Activated CD4-positive, alpha-beta T cell treated with anti-CD3 and anti-CD28 coated beads, Interleukin-2, amount 10 ng/mL, durations not matched to agents 7 days and 5 days (primary cell): ENCODE data around the gene RPL28. TPM values are rescaled to one million over a fixed set of nuclear protein-coding genes. Genes with fewer than 3 reads are reported as not detected.
"Not testable (repeated sequence)": the region's sequence is repeated elsewhere in the genome, so short reads cannot be mapped to it uniquely, and the experiment has no call there.

ENCODE experiments used
- CTCF ChIA-PET: fragments of 350-600 bp; sonication (Branson Sonifier 250); formaldehyde crosslinking; loops from one replicate; lab custom pipeline; 2021; ENCODE audit warnings: antibody characterized with exemption; lab: Charles Lee
- POLR2A ChIA-PET: fragments of 350-600 bp; sonication (Branson Sonifier 250); formaldehyde crosslinking; loops from one replicate; lab custom pipeline; 2021; ENCODE audit warnings: antibody characterized with exemption; lab: Charles Lee
- DNase-seq: peaks from one replicate; pipeline ENCODE4 v3.0.0-alpha.2; 2020
- H3K27ac Mint-ChIP-seq: one replicate; pipeline ENCODE4 v1.8.0; 2021; ENCODE audit warnings: mild to moderate bottlenecking, moderate library complexity, mixed read lengths
- H3K27me3 Mint-ChIP-seq: one replicate; pipeline ENCODE4 v1.8.0; 2021; ENCODE audit warnings: mixed read lengths
- H3K36me3 Mint-ChIP-seq: one replicate; pipeline ENCODE4 v1.8.0; 2021; ENCODE audit warnings: low read depth, mixed read lengths
- H3K4me1 Mint-ChIP-seq: one replicate; pipeline ENCODE4 v1.8.0; 2021; ENCODE audit warnings: mixed read lengths
- H3K4me3 Mint-ChIP-seq: one replicate; pipeline ENCODE4 v1.8.0; 2021; ENCODE audit warnings: mild to moderate bottlenecking, moderate library complexity, mixed read lengths
- H3K9me3 Mint-ChIP-seq: one replicate; pipeline ENCODE4 v1.8.0; 2021; ENCODE audit warnings: mixed read lengths
- total RNA-seq, 2 experiments: library from RNA; stranded (reverse); gene quantifications; one replicate each; pipeline ENCODE4 v1.2.3, GENCODE V29; 2021

The RPL28 gene
- total RNA-seq, 2 experiments from 2014 or later: 3,109 to 3,457 TPM

DNA sequence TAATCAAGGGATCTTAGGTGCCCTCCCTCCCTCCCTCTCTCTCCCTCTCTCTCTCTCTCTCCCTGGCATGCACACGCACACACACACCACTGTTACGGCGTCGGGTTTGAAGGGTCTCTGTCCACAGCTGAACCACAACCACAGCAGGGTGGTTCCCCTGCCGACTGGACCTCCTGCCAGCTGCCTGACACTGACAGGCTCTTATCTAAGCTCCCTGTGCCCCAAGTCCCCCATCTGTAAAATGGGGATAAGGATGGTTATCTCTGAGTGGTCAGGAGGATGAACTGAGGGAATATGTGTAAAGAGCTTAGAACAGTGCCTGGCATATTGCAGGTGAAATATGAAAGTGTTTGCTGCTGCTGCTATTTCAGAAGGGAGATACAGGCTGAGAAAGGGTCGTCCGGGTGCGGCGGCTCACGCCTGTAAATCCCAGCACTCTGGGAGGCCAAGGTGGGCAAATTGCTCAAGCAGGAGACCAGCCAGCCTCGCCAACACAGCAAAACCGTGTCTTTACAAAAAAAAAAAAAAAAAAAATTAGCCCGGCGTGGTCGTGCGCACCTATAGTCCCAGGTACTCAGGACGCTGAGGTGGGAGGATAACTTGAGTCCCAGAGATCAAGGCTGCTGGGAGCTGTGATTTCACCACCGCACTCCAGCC, 58.2 kb downstream of the RPL28 start:
- CTCF ChIA-PET: no interaction called here

DNA sequence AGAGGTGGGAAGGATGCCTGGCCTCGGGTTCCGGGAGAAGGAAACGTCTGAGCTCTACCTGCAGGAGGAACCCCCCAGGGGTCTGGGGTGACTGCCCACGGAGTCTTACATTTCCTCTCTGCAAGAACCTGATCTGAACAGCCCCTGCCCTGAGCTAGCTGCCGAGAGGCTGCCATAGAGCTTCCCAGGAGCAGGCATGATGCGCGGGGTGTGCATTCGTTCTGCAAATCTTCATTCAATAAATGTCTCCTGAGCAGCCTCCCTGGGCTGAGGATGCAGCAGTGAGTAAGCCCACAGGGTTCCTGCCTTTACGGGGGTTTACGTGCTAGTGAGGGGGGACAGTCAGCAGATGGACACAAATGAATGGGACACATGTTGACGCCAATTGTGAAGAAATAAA, 58.9 kb downstream of the RPL28 start:
- CTCF ChIA-PET: no interaction called here
- H3K4me3 Mint-ChIP-seq: no peak overlapping the region
- peak overlapping the region; percentile 60 for H3K27ac Mint-ChIP-seq
- H3K9me3 Mint-ChIP-seq: no peaks in the 10 kb centered on the region
- POLR2A ChIA-PET: interaction anchor here (0.6 kb wide), 2 partner anchors 124 to 1236 kb away, joined by 4 to 5 read pairs; no protein-coding TSS in a partner anchor
- DNase-seq: no peak
- peaks cover 48% of the 10 kb centered on the region for H3K27me3 Mint-ChIP-seq
- peaks cover 15% of the 10 kb centered on the region for H3K4me1 Mint-ChIP-seq
- no peaks in the 10 kb centered on the region for H3K36me3 Mint-ChIP-seq

More for the DNA sequence above, 58.2 kb downstream of the RPL28 start:
- H3K27me3 Mint-ChIP-seq: peaks cover 55% of the 10 kb centered on the region
- POLR2A ChIA-PET: interaction anchor here (0.6 kb wide), 2 partner anchors 125 to 1235 kb away, joined by 4 to 5 read pairs; no protein-coding TSS in a partner anchor
- H3K36me3 Mint-ChIP-seq: no peaks in the 10 kb centered on the region
- H3K9me3 Mint-ChIP-seq: no peaks in the 10 kb centered on the region
- peaks cover 15% of the 10 kb centered on the region for H3K4me1 Mint-ChIP-seq
- no peak overlapping the region for H3K4me3 Mint-ChIP-seq
- no peak overlapping the region for H3K27ac Mint-ChIP-seq
- no peak for DNase-seq

DNA sequence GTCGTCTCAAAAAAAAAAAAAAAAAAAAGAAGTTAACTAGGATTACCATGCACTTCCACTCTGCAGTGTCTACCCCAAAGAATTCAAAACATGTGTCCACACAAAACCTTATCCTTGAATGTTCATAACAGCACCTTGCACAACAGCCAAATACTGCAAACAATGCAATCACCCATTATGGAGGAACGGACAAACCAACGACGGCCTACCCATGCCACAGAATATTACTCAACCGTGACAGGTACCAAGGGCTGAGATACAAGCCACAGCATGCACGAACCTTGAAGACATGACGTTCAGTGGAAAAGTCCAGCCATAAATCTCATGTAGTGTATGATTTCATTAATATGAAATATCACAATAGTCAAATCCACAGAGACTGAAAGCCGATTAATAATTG, 60.3 kb downstream of the RPL28 start:
- Mint-ChIP-seq H3K27ac (no peak overlapping the region), H3K4me1 (peaks cover 11% of the 10 kb centered on the region), H3K36me3 (no peaks in the 10 kb centered on the region), H3K4me3 (no peak overlapping the region), H3K9me3 (no peaks in the 10 kb centered on the region), H3K27me3 (peaks cover 49% of the 10 kb centered on the region)
- CTCF ChIA-PET: interaction anchor here (0.5 kb wide), 1 partner anchor 571 kb away, joined by 4 read pairs; no protein-coding TSS in a partner anchor
- no peak for DNase-seq
- POLR2A ChIA-PET: interaction anchor here (0.5 kb wide), 1 partner anchor 107 kb away, joined by 3 read pairs; no protein-coding TSS in a partner anchor

DNA sequence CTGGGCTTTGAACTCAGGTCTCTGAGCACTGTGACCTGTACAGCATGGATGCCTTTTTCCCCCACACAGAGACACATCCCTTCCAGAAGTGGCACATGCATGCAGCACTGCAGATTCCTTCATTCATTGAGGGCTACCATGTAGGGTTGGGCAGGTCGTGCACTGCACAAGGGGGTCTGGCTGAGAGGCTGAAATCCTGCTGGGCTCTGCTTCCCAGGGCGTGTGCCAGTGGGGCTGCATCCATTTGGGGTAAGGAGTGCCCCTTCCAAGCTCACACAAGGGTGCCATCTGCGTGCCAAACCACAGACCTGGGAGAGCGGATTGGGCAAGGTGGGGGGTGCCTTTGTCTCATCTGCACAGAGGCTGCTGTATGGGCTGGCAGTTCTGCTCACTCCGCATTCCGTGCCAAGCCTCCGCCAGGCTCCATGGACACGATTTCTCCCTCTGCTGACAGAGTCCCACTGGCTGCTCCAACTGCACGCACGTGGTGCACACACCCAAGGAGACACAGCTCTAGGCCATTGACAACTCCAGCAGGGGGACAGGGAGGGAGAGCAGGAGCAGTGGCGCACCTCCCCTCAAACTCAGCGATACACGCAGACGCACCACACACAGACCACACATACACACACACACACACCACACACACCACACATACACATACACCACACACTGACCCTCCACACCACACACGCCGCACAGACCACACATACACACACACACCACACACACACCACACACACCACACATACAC, 61.9 kb downstream of the RPL28 start:
- Mint-ChIP-seq H3K9me3 (no peaks in the 10 kb centered on the region), H3K4me1 (peaks cover 2% of the 10 kb centered on the region), H3K27ac (no peak overlapping the region), H3K27me3 (peaks cover 46% of the 10 kb centered on the region), H3K36me3 (no peaks in the 10 kb centered on the region), H3K4me3 (no peak overlapping the region)
- ChIA-PET CTCF (no interaction called here), POLR2A (no interaction called here)
- DNase-seq: no peak

DNA sequence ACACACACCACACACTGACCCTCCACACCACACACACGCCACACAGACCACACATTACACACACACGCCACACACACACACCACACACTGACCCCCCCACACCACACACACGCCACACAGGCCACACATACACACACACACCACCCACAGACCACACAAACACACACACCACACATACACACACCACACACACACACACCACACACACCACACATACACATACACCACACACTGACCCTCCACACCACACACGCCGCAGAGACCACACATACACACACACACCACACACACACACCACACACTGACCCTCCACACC, 62.4 kb downstream of the RPL28 start:
- not testable (repeated sequence) for H3K27ac Mint-ChIP-seq
- H3K27me3 Mint-ChIP-seq: peaks cover 41% of the 10 kb centered on the region

DNA sequence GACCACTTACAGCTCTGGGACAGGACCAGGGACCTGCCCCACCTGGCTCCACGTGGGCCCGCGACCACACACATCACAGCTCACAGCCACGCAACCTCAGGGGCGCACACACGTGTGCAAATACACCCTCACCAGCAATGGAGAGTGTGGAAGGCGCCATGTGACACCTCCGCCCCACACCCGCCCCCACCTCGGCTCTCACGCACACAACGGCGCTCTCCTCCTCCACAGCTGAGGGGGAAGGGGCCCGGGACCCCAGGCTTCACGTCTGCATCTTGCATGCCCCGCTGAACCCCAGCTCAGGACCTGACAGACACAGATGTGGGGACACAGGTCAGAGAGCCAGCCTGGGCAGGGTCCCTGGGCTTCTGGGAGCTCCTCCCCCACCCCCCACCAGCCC, 63.7 kb downstream of the RPL28 start:
- H3K9me3 Mint-ChIP-seq: no peaks in the 10 kb centered on the region
- no peak overlapping the region for H3K27ac Mint-ChIP-seq
- POLR2A ChIA-PET: no interaction called here
- CTCF ChIA-PET: interaction anchor here (1.4 kb wide), 1 partner anchor 54 kb away, joined by 4 read pairs; no protein-coding TSS in a partner anchor
- no peak overlapping the region for H3K4me3 Mint-ChIP-seq
- peaks cover 35% of the 10 kb centered on the region for H3K27me3 Mint-ChIP-seq
- H3K36me3 Mint-ChIP-seq: peaks cover 3% of the 10 kb centered on the region
- H3K4me1 Mint-ChIP-seq: peaks cover 6% of the 10 kb centered on the region
- DNase-seq: no peak

More for the DNA sequence above, 62.4 kb downstream of the RPL28 start:
- DNase-seq, H3K9me3 Mint-ChIP-seq, H3K4me1 Mint-ChIP-seq, H3K4me3 Mint-ChIP-seq, POLR2A ChIA-PET, CTCF ChIA-PET, H3K36me3 Mint-ChIP-seq: not testable (repeated sequence)

DNA sequence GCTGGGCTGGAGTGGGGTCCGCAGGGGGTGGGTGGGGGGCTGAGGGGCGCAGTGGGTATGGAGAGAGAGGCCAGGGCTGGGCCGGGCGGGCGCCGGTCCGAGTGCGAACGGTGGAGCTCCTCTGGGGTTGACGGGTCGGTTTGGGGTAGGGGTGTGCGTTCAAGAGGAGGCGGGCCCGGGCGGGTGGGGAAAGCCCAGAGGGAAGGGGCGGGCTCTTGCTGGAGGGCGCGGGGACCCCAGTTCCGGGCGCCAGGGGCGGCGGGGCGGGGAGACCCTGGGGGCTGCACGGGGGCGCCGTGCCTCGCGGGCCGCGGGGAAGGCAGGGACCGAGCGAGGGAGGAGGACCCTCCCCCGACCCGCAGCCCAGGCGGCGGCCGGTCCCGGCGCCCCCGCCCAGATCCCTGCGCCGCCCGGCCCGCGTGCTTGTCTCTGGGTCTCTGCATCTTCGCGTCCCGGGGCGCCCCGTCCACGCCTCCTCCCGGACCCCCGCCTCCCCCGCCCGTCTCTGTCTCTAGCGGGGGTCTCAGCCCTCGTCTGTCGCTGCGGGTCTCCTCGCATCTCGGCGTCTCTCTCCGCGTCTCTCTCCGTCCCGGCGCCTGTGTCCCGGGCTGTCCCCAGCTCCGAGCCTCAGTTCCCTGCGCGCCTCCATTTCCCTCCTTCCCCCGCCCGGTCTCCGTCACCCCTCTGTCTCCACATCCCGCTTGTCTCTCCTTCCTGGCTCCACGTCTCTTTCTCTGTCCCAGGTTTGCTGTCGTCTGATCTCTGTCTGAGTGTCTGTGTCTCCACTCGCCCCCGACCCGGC, 65.6 kb downstream of the RPL28 start:
- CTCF ChIA-PET: interaction anchor here (0.6 to 0.8 kb wide), 3 partner anchors 128 to 347 kb away, joined by 4 to 6 read pairs (median 4); no protein-coding TSS in a partner anchor
- H3K27me3 Mint-ChIP-seq: peaks cover 26% of the 10 kb centered on the region
- no peak for DNase-seq

DNA sequence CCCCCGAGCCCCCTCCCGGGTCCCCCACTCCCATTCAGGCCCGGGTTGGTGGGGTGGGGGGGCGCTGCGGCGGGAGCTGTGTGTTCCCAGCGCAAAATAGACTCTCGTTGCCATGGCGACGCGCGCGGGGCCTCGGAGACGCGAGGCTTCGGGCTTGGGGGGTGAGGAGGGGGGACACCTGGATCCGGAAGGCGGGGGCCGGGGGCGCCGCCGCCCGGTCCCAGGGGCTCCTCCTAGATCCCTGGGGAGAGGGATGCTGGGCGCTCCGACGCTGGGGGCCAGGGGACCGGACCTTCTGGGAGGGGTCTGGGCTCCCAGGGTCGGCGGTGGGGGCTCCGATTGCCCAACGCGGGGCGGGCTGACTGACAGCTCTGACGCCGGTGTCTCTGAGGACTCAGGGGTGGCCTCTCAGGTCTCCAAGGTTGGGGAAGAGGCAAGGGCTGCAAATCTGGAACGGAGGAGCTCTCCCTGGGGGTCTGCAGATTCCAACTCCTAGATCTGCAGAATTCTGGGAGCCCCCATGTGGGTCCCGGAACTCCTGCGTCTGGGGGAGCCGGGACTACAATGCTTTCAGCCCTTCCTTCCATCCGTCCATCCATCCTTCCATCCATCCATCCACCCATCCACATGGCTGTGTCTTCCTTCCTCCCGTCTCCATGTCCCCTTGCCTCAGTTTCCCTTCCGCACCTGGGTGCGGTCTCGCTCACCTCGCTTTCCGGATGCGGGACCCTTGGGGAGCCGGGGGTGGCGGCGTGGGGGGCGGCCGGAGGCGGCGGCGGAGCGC, 66.4 kb downstream of the RPL28 start:
- Mint-ChIP-seq H3K4me3 (no peak overlapping the region), H3K4me1 (peaks cover 9% of the 10 kb centered on the region), H3K27me3 (peaks cover 26% of the 10 kb centered on the region), H3K36me3 (peaks cover 6% of the 10 kb centered on the region), H3K9me3 (no peaks in the 10 kb centered on the region), H3K27ac (no peak overlapping the region)
- ChIA-PET POLR2A (no interaction called here), CTCF (interaction anchor here (0.7 to 2.0 kb wide), 3 partner anchors 16 to 348 kb away, joined by 4 to 11 read pairs (median 4); no protein-coding TSS in a partner anchor)
- no peak for DNase-seq

More for the DNA sequence above, 65.6 kb downstream of the RPL28 start:
- POLR2A ChIA-PET: no interaction called here
- Mint-ChIP-seq H3K36me3 (peaks cover 6% of the 10 kb centered on the region), H3K4me3 (no peak overlapping the region), H3K4me1 (peaks cover 9% of the 10 kb centered on the region), H3K27ac (no peak overlapping the region), H3K9me3 (no peaks in the 10 kb centered on the region)

Other genes with a start within 250 kb of the RPL28 start
- gene TNNT1, start 236.7 kb upstream of the RPL28 start, total RNA-seq: under 1 TPM in 1 of 2 experiments, not detected in 1; 0.32 TPM
- not detected for gene TNNI3, start 228.2 kb upstream of the RPL28 start, total RNA-seq
- gene DNAAF3, start 219.3 kb upstream of the RPL28 start, total RNA-seq: not detected
- under 1 TPM in 1 of 2 experiments, not detected in 1; 0.17 TPM for gene SYT5, start 205.6 kb upstream of the RPL28 start, total RNA-seq
- gene PTPRH, start 176.4 kb upstream of the RPL28 start, total RNA-seq: not detected
- gene TMEM86B, start 157.2 kb upstream of the RPL28 start, total RNA-seq: 10 to 100 TPM; 12.7 to 16.7 TPM
- gene PPP6R1, start 126.9 kb upstream of the RPL28 start, total RNA-seq: 100 to 1,000 TPM; 189 to 222 TPM
- gene HSPBP1, start 105.8 kb upstream of the RPL28 start, total RNA-seq: 10 to 100 TPM; 23.1 to 26.9 TPM
- 1 to 10 TPM; 6.8 TPM for gene BRSK1, start 101.9 kb upstream of the RPL28 start, total RNA-seq
- gene TMEM150B, start 60.6 kb upstream of the RPL28 start, total RNA-seq: under 1 TPM in 1 of 2 experiments, not detected in 1; 0.79 TPM
- gene KMT5C, start 46.1 kb upstream of the RPL28 start, total RNA-seq: 10 to 100 TPM; 21.7 to 28.3 TPM
- not detected for gene COX6B2, start 31.2 kb upstream of the RPL28 start, total RNA-seq
- not detected for gene GARIN5B, start 22.7 kb upstream of the RPL28 start, total RNA-seq
- gene IL11, start 15.5 kb upstream of the RPL28 start, total RNA-seq: under 1 TPM; 0.27 TPM
- not detected for gene TMEM190, start 9.1 kb upstream of the RPL28 start, total RNA-seq
- 10 to 100 TPM; 20.6 to 29.8 TPM for gene TMEM238, start 1.6 kb upstream of the RPL28 start, total RNA-seq
- 100 to 1,000 TPM; 238 to 255 TPM for gene UBE2S, start 21.9 kb downstream of the RPL28 start, total RNA-seq
- gene SHISA7, start 57.4 kb downstream of the RPL28 start, total RNA-seq: not detected
- 10 to 100 TPM; 18.9 to 20.7 TPM for gene ISOC2, start 75.7 kb downstream of the RPL28 start, total RNA-seq
- gene C19orf85, start 78.8 kb downstream of the RPL28 start, total RNA-seq: not detected
- 1 to 10 TPM; 7.3 to 9.7 TPM for gene ZNF628, start 90.7 kb downstream of the RPL28 start, total RNA-seq
- 10 to 100 TPM; 11.7 TPM for gene NAT14, start 99.3 kb downstream of the RPL28 start, total RNA-seq
- under 1 TPM; 0.42 to 0.98 TPM for gene SSC5D, start 102.5 kb downstream of the RPL28 start, total RNA-seq
- gene SBK2, start 151.2 kb downstream of the RPL28 start, total RNA-seq: not detected
- gene SBK3, start 159.6 kb downstream of the RPL28 start, total RNA-seq: not detected
- gene ZNF579, start 194.9 kb downstream of the RPL28 start, total RNA-seq: 1 to 10 TPM; 7.0 to 8.0 TPM
- 10 to 100 TPM; 15.3 to 16.9 TPM for gene FIZ1, start 213.6 kb downstream of the RPL28 start, total RNA-seq
- gene ZNF524, start 214.4 kb downstream of the RPL28 start, total RNA-seq: 10 to 100 TPM; 31.2 to 32.9 TPM
- 10 to 100 TPM; 14.2 TPM for gene ZNF865, start 219.7 kb downstream of the RPL28 start, total RNA-seq
- gene ZNF784, start 238.6 kb downstream of the RPL28 start, total RNA-seq: 1 to 10 TPM; 4.3 to 5.8 TPM